ENCODE measurements around the gene ARFRP1. TPM values are rescaled to one million over a fixed set of nuclear protein-coding genes. Genes with fewer than 3 reads are reported as not detected.

ARFRP1 gene
- total and polyA plus RNA-seq, 2 of the 13 experiments (the other 11 are each of a cell fraction or from before 2014, with no cell fraction given) = 32.0 to 51.1 TPM

DNA sequence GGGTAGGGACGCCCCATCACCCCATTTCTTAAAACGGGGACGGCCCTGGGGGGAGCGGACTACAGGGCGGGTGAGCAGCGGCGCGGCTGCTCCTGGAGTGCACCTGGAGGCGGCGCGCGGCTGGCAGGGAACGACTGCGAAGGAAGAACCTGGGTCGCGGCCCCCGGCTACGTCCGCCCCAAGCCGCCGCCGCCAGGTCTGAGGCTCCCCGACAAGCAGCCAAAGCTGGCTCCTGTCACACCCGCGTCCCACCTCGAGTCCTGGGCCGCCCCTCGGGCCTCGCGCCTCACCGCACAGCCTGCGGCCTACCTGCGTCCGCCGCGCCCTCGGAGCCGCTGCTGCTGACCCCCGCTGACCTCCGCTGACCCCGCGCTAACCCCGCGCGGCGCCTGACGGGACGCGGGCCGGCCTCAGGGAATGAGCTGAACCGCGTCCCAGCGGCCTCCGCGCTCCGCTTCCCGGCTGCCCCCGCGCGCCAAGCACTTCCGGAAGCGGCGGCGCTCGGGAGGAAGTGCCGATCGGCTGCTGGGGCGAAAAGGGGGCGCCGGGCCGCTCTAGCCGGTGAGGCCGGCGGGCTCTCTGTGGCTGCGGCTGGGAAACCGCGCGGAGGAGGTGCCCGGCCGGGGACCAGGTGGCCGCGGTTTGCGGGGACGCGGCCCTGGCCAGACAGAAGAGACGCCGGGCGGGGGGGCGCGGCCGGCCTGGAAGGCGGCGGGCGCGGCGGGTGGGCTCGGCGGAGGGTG lies at the start of gene ARFRP1, which contains the start of gene ZGPAT (continued):
- 0 out of 2 replicates have a peak, but pooled peaks have one; percentile 53 for TF ChIP-seq CREB3 (CRISPR knock-in tag; IDR thresholded peaks at IDR 0.05)
- TF ChIP-seq ZNF224 (CRISPR knock-in tag; IDR thresholded peaks at IDR 0.05) = 0 out of 2 replicates have a peak, but pooled peaks have one; percentile 24
- peak; percentile 18; the same call in 1 of the 2 replicates for TF ChIP-seq GATA4 (IDR thresholded peaks at IDR 0.05; ENCODE audit: borderline replicate concordance, low read depth)
- TF ChIP-seq, protein P1, sequence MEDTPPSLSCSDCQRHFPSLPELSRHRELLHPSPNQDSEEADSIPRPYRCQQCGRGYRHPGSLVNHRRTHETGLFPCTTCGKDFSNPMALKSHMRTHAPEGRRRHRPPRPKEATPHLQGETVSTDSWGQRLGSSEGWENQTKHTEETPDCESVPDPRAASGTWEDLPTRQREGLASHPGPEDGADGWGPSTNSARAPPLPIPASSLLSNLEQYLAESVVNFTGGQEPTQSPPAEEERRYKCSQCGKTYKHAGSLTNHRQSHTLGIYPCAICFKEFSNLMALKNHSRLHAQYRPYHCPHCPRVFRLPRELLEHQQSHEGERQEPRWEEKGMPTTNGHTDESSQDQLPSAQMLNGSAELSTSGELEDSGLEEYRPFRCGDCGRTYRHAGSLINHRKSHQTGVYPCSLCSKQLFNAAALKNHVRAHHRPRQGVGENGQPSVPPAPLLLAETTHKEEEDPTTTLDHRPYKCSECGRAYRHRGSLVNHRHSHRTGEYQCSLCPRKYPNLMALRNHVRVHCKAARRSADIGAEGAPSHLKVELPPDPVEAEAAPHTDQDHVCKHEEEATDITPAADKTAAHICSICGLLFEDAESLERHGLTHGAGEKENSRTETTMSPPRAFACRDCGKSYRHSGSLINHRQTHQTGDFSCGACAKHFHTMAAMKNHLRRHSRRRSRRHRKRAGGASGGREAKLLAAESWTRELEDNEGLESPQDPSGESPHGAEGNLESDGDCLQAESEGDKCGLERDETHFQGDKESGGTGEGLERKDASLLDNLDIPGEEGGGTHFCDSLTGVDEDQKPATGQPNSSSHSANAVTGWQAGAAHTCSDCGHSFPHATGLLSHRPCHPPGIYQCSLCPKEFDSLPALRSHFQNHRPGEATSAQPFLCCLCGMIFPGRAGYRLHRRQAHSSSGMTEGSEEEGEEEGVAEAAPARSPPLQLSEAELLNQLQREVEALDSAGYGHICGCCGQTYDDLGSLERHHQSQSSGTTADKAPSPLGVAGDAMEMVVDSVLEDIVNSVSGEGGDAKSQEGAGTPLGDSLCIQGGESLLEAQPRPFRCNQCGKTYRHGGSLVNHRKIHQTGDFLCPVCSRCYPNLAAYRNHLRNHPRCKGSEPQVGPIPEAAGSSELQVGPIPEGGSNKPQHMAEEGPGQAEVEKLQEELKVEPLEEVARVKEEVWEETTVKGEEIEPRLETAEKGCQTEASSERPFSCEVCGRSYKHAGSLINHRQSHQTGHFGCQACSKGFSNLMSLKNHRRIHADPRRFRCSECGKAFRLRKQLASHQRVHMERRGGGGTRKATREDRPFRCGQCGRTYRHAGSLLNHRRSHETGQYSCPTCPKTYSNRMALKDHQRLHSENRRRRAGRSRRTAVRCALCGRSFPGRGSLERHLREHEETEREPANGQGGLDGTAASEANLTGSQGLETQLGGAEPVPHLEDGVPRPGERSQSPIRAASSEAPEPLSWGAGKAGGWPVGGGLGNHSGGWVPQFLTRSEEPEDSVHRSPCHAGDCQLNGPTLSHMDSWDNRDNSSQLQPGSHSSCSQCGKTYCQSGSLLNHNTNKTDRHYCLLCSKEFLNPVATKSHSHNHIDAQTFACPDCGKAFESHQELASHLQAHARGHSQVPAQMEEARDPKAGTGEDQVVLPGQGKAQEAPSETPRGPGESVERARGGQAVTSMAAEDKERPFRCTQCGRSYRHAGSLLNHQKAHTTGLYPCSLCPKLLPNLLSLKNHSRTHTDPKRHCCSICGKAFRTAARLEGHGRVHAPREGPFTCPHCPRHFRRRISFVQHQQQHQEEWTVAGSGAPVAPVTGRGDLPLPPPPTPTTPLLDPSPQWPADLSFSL (CRISPR knock-in tag; IDR thresholded peaks at IDR 0.05) = no peak; the same call in 1 of the 2 replicates
- peak; percentile 64; the same call in 1 of the 2 replicates for TF ChIP-seq HMG20B (CRISPR knock-in tag; conservative IDR thresholded peaks at IDR 0.05)
- peak; percentile 97 for TF ChIP-seq YEATS2 (CRISPR knock-in tag; IDR thresholded peaks at IDR 0.05; ENCODE audit: borderline replicate concordance)
- peak; percentile 85 for TF ChIP-seq HCFC1 (IDR thresholded peaks at IDR 0.05; ENCODE audit: low read depth, low read length)
- peak; percentile 83 for TF ChIP-seq ZBTB7A (CRISPR knock-in tag; IDR thresholded peaks at IDR 0.05)
- TF ChIP-seq RXRA (CRISPR knock-in tag; IDR thresholded peaks at IDR 0.05) = peak; percentile 100
- TF ChIP-seq, protein P2, sequence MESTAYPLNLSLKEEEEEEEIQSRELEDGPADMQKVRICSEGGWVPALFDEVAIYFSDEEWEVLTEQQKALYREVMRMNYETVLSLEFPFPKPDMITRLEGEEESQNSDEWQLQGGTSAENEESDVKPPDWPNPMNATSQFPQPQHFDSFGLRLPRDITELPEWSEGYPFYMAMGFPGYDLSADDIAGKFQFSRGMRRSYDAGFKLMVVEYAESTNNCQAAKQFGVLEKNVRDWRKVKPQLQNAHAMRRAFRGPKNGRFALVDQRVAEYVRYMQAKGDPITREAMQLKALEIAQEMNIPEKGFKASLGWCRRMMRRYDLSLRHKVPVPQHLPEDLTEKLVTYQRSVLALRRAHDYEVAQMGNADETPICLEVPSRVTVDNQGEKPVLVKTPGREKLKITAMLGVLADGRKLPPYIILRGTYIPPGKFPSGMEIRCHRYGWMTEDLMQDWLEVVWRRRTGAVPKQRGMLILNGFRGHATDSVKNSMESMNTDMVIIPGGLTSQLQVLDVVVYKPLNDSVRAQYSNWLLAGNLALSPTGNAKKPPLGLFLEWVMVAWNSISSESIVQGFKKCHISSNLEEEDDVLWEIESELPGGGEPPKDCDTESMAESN (CRISPR knock-in tag; conservative IDR thresholded peaks at IDR 0.05) = peak; percentile 99
- TF ChIP-seq, protein P3, sequence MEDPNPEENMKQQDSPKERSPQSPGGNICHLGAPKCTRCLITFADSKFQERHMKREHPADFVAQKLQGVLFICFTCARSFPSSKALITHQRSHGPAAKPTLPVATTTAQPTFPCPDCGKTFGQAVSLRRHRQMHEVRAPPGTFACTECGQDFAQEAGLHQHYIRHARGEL (CRISPR knock-in tag; IDR thresholded peaks at IDR 0.05) = no peak
- TF ChIP-seq NRL (CRISPR knock-in tag; IDR thresholded peaks at IDR 0.05; ENCODE audit: borderline replicate concordance) = peak; percentile 50; the same call in 1 of the 2 replicates
- peak; percentile 98 for TF ChIP-seq KAT7 (CRISPR knock-in tag; IDR thresholded peaks at IDR 0.05; ENCODE audit: borderline replicate concordance)
- TF ChIP-seq ZNF451 (CRISPR knock-in tag; IDR thresholded peaks at IDR 0.05) = peak; percentile 97
- peak; percentile 95; the same call in 1 of the 2 replicates for TF ChIP-seq ZNF703 (CRISPR knock-in tag; IDR thresholded peaks at IDR 0.05; ENCODE audit: borderline replicate concordance)
- peak; percentile 97; the same call in 1 of the 2 replicates for TF ChIP-seq ZNF83 (CRISPR knock-in tag; IDR thresholded peaks at IDR 0.05; ENCODE audit: borderline replicate concordance)
- TF ChIP-seq RFXAP (CRISPR knock-in tag; IDR thresholded peaks at IDR 0.05; ENCODE audit: borderline replicate concordance) = 0 out of 2 replicates have a peak, but pooled peaks have one; percentile 77
- TF ChIP-seq RBAK (CRISPR knock-in tag; IDR thresholded peaks at IDR 0.05) = no peak
